GM18508 (cell line): ENCODE measurements around the gene CDKN3.
"Not testable (repeated sequence)": the region's sequence is repeated elsewhere in the genome, so short reads cannot be mapped to it uniquely, and the experiment has no call there.

ENCODE experiments used
- ATAC-seq: cut with Tn5 transposase; IDR thresholded peaks from one replicate; pipeline ENCODE4 v1.9.1; 2021; ENCODE audit warnings: moderate number of reproducible peaks; ENCODE audit not compliant: insufficient read depth, unreplicated experiment

CDKN3 gene

GRCh38 chr14:54451961-54452360 lies 55.2 kb downstream of the CDKN3 start:
- no peak for ATAC-seq

GRCh38 chr14:54453252-54453651 lies 56.4 kb downstream of the CDKN3 start:
- no peak for ATAC-seq

- not testable (repeated sequence) for ATAC-seq
Observed at GRCh38 chr14:54453990-54454389, 57.2 kb downstream of the CDKN3 start.

- ATAC-seq, result no peak
Observed at GRCh38 chr14:54455363-54455762, 58.6 kb downstream of the CDKN3 start.

- not testable (repeated sequence) for ATAC-seq
Observed at GRCh38 chr14:54456820-54457608, 60.2 kb downstream of the CDKN3 start.

GRCh38 chr14:54457609-54457996 lies 60.8 kb downstream of the CDKN3 start:
- no peak for ATAC-seq

GRCh38 chr14:54458536-54458935 lies 61.7 kb downstream of the CDKN3 start:
- ATAC-seq, result not testable (repeated sequence)

GRCh38 chr14:54459106-54459505 lies 62.3 kb downstream of the CDKN3 start:
- no peak for ATAC-seq

GRCh38 chr14:54462048-54462447 lies 65.2 kb downstream of the CDKN3 start:
- ATAC-seq, result no peak

GRCh38 chr14:54465654-54466053 lies 68.8 kb downstream of the CDKN3 start:
- ATAC-seq, result no peak

- ATAC-seq, result no peak
Observed at GRCh38 chr14:54467280-54467679, 70.5 kb downstream of the CDKN3 start.
